LNCAP (cell line): ENCODE results near the gene DCXR.

Experiments used
- TF ChIP-seq, protein P1 (sequence below): fragments of 450-650 bp; IDR thresholded peaks from 2 replicates; pipeline ENCODE4 v1.5.1; 2017; ENCODE audit warnings: mild to moderate bottlenecking

Gene DCXR

DNA sequence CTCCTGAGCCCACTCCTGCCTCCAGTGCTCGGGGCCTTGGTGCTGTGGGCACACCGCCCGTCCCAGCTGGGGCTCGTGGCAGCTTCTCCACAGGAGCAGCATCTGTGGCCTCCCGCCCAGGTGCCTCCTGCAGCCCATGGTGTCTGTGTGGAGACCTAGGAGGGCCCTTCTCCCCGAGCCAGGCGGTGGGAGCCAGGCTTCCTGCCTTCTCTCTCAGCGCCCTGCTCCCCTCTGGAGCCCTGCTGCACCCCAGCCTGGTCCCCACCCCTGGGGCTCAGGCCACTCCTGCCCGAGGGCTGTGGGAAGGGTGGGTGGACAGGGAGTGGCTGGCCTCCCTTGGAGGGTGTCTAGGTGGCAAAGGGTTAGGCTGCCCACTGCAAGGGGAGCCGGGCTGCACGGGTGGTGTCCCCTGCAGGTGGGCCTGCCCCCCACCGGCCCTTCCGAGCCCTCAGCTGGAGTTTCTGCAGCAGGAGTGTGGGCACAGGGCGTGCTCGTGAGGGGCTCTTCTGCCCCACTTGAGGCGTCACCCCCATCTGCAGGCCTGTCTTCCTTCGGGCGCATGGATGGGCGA lies 25.8 kb downstream of the DCXR start:
- TF ChIP-seq, protein P1, sequence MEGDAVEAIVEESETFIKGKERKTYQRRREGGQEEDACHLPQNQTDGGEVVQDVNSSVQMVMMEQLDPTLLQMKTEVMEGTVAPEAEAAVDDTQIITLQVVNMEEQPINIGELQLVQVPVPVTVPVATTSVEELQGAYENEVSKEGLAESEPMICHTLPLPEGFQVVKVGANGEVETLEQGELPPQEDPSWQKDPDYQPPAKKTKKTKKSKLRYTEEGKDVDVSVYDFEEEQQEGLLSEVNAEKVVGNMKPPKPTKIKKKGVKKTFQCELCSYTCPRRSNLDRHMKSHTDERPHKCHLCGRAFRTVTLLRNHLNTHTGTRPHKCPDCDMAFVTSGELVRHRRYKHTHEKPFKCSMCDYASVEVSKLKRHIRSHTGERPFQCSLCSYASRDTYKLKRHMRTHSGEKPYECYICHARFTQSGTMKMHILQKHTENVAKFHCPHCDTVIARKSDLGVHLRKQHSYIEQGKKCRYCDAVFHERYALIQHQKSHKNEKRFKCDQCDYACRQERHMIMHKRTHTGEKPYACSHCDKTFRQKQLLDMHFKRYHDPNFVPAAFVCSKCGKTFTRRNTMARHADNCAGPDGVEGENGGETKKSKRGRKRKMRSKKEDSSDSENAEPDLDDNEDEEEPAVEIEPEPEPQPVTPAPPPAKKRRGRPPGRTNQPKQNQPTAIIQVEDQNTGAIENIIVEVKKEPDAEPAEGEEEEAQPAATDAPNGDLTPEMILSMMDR: no peak

DNA sequence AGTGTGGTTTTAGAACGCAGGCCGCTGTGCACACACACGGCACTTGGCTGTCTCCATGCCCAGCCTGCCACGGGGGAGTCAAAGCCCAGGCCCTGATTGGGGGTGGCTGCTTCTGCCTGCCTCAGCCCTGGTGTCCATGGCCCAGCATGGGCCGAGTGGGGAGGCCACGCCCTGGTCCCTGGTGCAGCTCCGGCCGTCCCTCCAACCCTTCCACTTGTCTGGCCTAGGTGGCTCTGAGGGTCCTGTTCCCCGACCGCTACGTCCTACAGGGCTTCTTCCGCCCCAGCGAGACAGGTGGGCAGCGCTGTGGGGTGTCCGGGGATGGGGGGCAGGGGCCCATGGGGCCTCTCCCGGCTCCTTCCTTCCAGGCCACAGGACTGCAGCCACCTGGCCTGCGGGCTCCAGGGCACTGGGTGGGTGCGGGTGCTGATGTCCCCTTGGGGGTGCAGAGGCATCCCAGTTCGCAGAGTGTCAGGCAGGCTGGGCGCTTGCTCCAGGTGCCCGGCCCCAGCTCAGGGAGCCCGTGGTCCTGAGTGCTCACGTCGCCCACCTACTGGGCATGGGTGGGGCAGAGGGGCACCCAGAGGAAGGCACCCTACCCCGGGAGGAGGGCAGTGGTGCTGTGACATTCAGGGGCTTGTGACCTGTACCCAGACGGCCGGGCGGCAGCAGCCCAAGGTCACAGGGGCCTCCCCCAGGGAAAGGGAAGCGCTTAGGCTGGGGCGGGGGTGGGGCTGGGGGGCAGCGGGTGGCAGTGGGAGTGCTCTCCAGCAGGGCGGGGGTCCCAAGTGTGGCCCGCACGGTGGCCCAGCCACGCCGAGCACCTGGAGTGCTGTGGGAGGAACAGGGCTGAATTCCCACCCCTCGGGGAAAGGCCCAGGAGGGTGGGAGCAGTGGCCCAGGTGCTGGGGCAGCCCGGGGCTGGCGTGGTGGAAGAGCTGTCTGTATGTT lies 26.6 kb downstream of the DCXR start:
- TF ChIP-seq, protein P1: no peak

- TF ChIP-seq, protein P1: no peak
Measured at GRCh38 chr17:82009413-82009812, 28.1 kb downstream of the DCXR start.

DNA sequence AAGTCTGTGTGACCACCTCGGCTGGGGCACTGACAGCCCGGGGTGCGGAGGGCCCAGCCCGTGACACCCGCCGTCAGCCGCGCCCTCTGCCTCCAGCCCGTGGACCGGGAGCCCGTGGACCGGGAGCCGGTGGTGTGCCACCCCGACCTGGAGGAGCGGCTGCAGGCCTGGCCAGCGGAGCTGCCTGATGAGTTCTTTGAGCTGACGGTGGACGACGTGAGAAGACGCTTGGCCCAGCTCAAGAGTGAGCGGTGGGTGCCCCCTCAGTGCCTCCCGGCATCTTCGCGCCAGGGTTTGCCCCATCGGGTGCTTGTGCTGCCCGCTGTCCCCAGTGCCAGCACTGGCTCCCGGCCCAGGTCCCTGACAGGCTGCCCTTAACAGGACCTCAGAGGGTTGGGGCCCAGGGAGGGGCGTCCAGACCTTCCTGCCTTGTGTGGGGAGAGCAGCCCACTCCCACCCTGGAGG lies 28.5 kb downstream of the DCXR start:
- TF ChIP-seq, protein P1: no peak

DNA sequence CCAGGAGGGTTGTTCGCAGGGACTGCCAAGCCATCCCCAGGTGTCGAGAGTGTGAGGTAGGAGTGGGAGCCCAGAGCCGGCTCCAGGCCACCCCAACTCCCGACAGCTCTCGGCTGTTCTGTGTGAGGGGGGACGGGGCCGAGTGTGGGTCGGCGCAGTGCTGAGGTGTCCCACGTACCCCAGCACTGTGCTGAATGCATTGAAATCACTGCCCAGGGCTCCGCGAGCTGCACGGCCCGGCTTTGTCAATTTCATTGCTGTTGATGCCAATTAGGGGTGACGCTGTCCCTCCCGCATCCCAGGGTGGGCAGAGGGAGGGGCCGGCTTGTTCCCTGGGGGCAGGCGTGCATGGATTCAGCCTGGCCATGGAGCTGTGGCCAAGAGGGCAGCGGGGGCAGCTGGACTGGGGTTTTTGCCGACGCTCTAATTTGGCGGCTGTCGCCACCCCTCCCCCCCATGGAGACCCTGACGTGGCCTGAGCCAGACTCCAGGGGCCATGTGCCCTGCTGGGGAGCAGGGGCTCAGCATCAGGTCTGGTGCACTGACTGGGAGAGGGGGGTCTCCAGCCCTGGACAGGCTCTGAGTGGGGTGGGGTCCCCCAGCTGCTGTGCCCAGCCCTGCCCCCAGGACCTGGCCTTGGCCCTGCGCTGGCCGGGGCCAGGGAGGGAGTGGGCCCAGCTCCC lies 29.1 kb downstream of the DCXR start:
- TF ChIP-seq, protein P1: no peak

GRCh38 chr17:82007495-82008257 lies 29.8 kb downstream of the DCXR start:
- TF ChIP-seq, protein P1: no peak

- TF ChIP-seq, protein P1: no peak
Measured at GRCh38 chr17:82007228-82007494, 30.3 kb downstream of the DCXR start.
